HFF-Myc (cell line): Measurements from ENCODE around the gene EMC9.

ENCODE experiments used
- DNase-seq: peaks from one replicate; pipeline ENCODE4 v3.0.0-alpha.2; 2011; ENCODE audit warnings: low read depth; ENCODE audit errors: extremely low read depth
- H3K4me3 ChIP-seq: replicated peaks from 2 replicates; pipeline ENCODE4 v1.5.1; 2011; ENCODE audit warnings: low read depth, mild to moderate bottlenecking, control low read depth, low read length
- CTCF ChIP-seq: IDR thresholded peaks from 2 replicates; pipeline ENCODE4 v1.5.1; 2012; ENCODE audit warnings: mild to moderate bottlenecking, low read depth, low read length, control low read depth; ENCODE audit errors: missing control alignments

The EMC9 gene, protein sequence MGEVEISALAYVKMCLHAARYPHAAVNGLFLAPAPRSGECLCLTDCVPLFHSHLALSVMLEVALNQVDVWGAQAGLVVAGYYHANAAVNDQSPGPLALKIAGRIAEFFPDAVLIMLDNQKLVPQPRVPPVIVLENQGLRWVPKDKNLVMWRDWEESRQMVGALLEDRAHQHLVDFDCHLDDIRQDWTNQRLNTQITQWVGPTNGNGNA

GRCh38 chr14:24141097-24141880 is at the start of gene EMC9:
EMC9 (minus strand) TSS chr14:24141591; CDS start chr14:24141304, 287 bp downstream.
- peak; percentile 28 for TF ChIP-seq CTCF
- DNase-seq: peak; percentile 99
- H3K4me3 ChIP-seq: peak within 1 kb of the TSS; percentile 81

DNA sequence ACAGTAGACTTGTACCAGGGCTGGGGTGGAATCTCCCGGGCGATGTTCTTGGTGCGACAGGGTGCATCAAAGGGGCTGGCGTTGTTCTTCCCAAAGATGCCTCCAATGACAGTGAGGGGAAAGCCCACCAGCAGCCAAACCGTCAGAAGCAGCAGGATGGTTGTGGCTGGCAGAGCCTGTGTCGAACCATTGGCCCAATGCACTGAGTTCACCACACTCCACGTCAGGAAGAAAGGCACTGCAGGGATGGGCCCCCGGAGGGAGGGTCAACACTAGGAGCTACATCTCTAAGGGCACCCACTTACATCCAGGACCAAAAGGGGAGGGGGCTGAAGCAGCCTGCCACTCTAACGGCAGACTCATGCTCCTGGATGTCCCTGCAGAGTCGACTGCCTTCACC is 49.0 kb upstream of the EMC9 start:
- no peak for DNase-seq
- H3K4me3 ChIP-seq: no peak overlapping the region
- no peak for TF ChIP-seq CTCF

GRCh38 chr14:24189460-24189859 is 48.1 kb upstream of the EMC9 start:
- no peak for DNase-seq
- no peak for TF ChIP-seq CTCF
- peak overlapping the region; percentile 89; the same call in 1 of the 2 replicates for H3K4me3 ChIP-seq

GRCh38 chr14:24189059-24189375 is 47.6 kb upstream of the EMC9 start:
- no peak for DNase-seq
- peak overlapping the region; percentile 89 for H3K4me3 ChIP-seq
- no peak for TF ChIP-seq CTCF

- no peak for TF ChIP-seq CTCF
- H3K4me3 ChIP-seq: peak within 1 kb of the TSS; percentile 89
- DNase-seq: peak; percentile 94
Observed at GRCh38 chr14:24188251-24189058, 47.1 kb upstream of the EMC9 start, which contains the start of gene IPO4. IPO4 (minus strand) TSS chr14:24188816; CDS start chr14:24188787, 29 bp downstream.

DNA sequence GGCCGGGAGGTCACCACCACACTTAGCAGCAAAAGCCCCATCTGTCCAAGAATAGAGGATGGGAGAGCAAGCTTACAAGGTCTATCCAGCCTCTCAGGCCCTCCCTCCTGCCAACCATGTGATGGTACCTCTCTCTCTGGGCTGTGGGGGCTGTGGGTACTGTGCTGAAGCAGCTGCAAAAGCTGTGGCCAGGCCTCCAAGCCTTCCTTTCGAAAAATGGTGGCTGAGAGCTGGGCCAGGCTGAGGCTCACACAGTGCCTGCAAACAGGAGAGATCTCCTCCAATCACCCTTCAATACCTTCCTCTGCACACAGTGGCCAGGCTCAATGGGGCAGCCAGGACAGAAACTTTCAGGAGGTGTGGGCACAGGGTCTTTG is 46.1 kb upstream of the EMC9 start:
- DNase-seq: no peak
- H3K4me3 ChIP-seq: peak overlapping the region; percentile 89
- TF ChIP-seq CTCF: no peak
